ENCODE data around the gene FAM193B. TPM values are rescaled to one million over a fixed set of nuclear protein-coding genes. Genes with fewer than 3 reads are reported as not detected.

The FAM193B gene
- total RNA-seq = 11.2 and 16.0 TPM in 2 replicates

DNA sequence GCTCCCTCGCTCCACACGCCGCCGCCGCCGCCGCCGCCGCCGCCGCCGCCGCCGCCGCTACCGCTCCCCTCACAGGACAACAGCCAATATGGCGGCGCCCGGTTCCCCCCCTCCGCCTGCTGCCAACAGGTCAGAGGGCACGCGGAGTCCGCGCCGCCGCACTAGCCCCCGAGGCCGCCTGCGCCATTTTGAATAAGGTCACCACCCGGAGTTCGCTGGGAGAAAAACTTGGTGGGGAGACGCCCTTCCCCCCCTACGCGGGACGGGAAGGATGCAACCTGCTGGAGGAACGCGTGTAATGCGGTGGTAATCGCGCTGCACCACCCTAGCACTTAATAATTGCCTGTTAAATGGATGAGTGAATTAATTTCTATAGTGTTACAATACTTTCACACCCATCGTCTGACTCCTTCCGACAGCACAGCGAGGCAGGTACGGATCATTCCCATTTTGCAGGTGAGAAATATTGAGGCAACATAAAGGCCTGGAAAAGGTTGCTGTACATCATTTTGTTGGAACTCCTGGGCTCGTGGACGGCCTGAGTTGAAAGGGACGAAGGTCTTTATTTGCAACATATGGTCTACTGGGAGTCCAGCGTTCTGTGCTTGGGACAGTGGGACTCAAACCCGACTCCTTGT, at the start of gene FAM193B:
Gene FAM193B, minus strand, starts transcription at position 90 of the 638 bp plus-strand sequence. CDS start 105 bp downstream, outside the sequence.

DNA sequence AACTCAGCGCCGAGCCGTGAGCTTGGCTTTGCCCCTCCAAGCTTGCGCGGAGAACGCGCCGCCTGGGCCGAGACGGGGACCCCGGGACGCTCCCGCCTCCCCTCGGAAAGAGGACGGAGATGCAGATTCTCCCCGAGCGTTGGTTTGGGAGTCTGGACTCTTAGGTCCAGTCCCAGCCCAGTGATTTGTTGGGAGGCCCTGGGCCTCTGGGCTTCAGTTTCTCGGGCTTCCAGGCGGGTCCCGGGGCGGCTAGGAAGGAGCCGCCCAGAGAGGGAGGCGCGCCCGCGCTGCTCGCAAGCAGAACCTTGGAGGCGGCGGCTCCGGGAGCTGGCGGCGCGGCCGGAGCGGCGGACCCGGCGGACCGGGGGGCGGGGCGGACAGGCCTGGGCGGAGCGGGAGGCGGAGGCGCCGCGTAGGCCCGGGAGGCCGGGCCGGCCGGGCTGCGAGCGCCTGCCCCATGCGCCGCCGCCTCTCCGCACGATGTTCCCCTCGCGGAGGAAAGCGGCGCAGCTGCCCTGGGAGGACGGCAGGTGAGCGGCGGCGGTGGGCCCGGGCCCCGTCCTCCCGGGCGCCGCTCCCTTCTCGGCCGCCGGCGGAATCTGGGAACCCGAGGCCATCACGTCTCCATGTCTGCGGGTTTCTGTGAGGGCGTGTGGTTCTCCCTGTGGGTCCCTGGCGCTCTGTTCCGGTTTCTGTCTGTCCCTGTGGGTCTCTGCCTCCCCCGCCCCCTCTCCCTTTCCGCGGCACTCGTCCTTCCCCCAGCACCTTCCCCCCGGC, 45.6 kb upstream of the FAM193B start, which contains the start of gene B4GALT7:
Gene B4GALT7, plus strand, starts transcription at position 402 of the 777 bp plus-strand sequence. Its CDS starts 79 bp downstream, at position 481.

DNA sequence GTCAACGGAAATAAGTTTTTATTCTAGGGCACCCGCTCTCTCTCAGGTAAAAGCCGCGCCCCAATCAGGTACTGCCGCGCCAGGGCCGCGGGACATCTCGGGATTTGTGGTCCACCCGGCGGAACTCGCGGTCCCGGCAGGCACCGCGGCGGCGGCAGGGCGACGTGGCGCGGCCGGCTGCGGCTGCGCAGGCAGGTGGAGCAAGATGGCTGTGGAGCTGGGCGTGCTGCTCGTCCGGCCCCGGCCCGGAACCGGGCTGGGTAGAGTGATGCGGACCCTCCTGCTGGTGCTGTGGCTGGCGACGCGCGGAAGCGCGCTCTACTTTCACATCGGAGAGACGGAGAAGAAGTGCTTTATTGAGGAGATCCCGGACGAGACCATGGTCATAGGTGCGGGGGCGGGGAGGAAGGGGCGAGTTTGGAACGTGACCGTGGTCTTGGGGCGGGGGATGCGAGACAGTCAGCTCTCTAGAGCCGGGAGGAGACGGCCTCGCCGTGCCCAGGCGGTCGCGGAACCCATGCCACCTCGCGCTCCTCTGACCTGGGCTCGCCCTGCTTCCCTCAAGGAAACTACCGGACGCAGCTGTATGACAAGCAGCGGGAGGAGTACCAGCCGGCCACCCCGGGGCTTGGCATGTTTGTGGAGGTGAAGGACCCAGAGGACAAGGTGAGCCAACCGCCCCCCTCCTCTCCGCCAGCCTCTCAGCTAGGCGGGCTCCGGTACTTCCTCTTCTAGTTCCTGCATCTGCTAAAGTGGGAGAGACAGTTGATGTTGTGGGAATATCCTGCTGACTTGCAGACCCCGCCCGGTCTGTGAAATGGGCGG, 37.9 kb upstream of the FAM193B start, which contains the start of gene TMED9:
Gene TMED9, plus strand, starts transcription at position 194 of the 825 bp plus-strand sequence. Its CDS starts 12 bp downstream, at position 206.

DNA sequence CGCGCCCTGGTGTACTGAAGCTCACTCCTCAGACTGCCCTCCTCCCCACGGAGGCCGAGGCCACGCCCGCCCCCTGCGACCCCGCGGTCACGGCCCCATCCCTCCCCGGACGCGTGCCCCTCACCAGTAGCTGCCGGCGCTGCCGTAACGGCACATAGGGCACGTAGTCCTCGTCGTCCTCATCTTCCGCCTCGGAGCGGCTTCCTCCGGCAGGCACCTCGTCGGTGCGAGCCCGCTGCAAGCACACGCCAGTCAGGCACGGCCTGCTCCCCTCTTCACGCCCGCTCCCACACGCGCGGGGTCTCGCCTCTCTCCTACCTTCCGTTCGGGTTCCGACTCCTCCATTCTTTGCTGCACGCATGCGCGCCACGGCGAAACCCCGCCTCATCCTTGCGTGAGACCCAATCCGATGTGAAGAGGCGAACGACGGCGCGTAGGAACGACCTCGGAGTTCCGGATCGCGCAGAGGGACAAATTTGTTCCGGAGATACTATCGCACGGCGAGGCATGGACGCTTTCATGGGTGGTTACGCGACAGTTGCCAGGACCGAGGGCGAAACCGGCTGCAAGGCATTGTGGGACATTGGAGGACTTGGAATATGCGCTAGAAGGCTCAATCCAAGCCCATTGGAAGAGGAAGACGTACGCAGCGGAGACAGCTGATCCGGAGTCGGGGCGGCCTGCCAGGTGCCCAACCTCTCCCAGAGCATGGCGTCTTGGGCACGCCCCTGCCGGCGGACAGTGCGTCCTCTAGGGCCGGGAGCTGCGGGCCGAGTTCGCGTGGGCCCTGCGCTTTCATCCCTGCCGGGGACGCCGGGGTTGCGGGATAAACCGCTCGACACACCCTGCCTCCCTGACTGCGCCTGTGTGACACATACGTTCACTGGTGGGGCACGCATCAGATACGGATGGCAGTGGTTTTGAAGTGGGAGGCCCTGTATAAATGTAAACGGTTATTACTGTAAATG, 37.5 kb downstream of the FAM193B start, which contains the start of gene DDX41:
Gene DDX41, minus strand, starts transcription at position 361 of the 968 bp plus-strand sequence. Its CDS starts 16 bp downstream, at position 345.

DNA sequence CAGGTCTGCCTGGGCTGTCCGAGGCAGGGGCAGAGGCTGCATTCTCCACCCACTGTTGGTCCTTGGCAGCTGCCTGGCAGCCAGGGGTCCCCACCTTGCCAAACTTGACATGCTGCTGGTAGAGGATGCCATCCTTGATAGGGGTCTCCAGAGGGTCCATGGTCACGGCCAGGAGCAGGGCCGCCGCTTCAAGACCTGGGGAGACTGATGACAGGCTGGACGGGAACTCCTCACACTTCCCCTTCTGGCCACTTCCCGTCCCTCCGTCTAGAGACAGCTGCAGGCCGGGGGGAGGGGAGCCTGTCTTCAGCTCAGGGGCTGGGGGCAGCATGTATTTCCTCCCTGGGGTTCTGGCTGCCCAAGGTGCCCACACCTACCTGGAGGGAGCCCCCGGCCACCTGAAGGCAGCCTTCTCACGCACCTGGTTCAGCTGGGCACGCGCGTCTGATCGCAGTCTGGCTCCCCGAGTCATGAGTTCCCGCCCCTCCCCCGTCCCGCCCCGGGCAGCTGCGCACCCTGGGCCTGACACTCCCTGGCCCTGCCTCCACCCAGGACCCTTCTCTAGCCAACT, 44.9 kb downstream of the FAM193B start, which contains the start of gene DOK3:
Gene DOK3, minus strand, starts transcription at position 446 of the 571 bp plus-strand sequence. Its CDS starts 286 bp downstream, at position 160.

DNA sequence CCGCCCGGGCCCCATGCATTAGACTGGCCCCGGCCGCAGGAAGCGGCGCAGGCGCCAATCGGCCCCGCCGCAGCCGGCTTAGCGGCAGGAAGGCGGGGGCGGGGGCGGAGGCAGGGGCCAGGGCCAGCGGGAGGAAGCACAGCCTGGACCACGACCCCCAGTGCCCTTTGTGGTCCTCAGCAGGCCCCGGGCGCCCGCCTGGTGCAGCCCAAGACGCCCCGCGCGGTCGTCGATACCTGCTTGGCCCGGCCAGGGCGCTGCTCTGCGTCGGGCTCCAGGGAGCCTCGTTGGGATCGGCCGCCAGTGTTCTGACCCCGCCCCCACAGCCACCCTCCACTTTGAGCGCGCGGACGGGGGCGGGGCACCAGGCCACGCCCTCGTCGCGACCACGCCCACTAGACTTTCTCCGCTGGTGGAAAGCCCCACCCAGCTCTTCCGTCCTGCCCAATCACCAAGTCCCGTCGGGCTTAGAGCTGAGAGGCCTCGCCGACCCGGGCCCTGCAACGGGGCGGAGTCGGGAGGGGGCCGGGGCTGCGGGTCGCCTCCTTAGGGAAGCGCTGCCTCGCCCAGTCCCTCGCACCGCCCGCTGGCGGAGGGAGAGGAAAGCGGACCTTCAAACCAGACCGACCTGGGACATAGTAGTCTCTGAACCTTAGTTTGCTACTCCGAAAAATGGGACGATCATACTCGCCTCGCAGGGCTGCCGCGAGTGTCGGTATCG, 56.9 kb downstream of the FAM193B start, which contains the start of gene PDLIM7:
Gene PDLIM7, minus strand, starts transcription at position 313 of the 721 bp plus-strand sequence. CDS start 1,092 bp downstream, outside the sequence.

DNA sequence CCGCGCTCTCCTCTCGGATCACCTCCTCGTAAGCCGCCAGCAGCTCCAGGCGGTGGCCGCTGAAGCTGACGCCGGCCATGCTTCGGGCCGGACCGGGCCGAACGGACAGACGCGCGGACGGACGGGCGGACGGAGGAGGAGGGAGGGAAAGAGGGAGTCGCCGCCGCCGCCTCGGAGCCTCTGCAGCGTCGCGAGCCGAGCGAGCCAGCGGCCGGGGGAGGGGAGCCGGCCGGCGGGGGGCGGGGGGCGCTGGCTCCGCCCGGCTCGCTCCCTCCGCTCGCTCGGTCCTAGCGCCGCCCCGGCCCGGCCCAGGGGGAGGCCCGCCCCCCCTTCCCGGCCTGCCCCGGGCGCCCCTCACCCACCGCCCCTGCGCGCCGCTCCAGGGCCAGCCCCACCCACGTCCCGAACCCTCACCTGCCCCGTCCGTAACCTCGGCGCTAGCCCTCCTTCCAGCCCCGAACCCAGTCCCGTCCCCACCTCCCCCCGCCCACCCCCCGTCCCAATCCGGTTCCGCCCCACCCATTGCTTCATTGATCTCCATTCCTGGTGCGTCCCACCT, 80.8 kb downstream of the FAM193B start, which contains the start of gene DBN1:
Gene DBN1, minus strand, starts transcription at position 192 of the 559 bp plus-strand sequence. Its CDS starts 113 bp downstream, at position 79.

Other genes with a start within 250 kb of the FAM193B start
- gene MXD3, start 242.7 kb downstream of the FAM193B start, total RNA-seq = 10.4 and 14.7 TPM in 2 replicates
- 430 and 437 TPM in 2 replicates for gene LMAN2, start 202.9 kb downstream of the FAM193B start, total RNA-seq
- 2.2 and 5.1 TPM in 2 replicates for gene RGS14, start 196.6 kb downstream of the FAM193B start, total RNA-seq
- gene SLC34A1, start 170.1 kb downstream of the FAM193B start, total RNA-seq = not detected in 2 replicates
- gene PFN3, start 153.9 kb downstream of the FAM193B start, total RNA-seq = not detected in 2 replicates
- gene F12, start 145.0 kb downstream of the FAM193B start, total RNA-seq = 0.25 and 0.26 TPM in 2 replicates
- gene GRK6, start 127.9 kb downstream of the FAM193B start, total RNA-seq = 15.8 and 21.7 TPM in 2 replicates
- 5.3 and 6.3 TPM in 2 replicates for gene PRR7, start 107.7 kb downstream of the FAM193B start, total RNA-seq
- 124 and 135 TPM in 2 replicates for gene DBN1, start 80.9 kb downstream of the FAM193B start, total RNA-seq
- 55.5 and 76.9 TPM in 2 replicates for gene PDLIM7, start 57.0 kb downstream of the FAM193B start, total RNA-seq
- 1.4 and 2.0 TPM in 2 replicates for gene DOK3, start 44.7 kb downstream of the FAM193B start, total RNA-seq
- 101 and 127 TPM in 2 replicates for gene DDX41, start 37.6 kb downstream of the FAM193B start, total RNA-seq
- gene TMED9, start 37.6 kb upstream of the FAM193B start, total RNA-seq = 178 and 212 TPM in 2 replicates
- gene B4GALT7, start 45.6 kb upstream of the FAM193B start, total RNA-seq = 26.7 and 28.9 TPM in 2 replicates
- not detected in 2 replicates for gene FAM153A, start 228.3 kb upstream of the FAM193B start, total RNA-seq